ENCODE data around the gene CNRIP1.

GRCh38 chr2:68303033-68303901, 16.5 kb downstream of the CNRIP1 start:
- TF ChIP-seq, protein P1, sequence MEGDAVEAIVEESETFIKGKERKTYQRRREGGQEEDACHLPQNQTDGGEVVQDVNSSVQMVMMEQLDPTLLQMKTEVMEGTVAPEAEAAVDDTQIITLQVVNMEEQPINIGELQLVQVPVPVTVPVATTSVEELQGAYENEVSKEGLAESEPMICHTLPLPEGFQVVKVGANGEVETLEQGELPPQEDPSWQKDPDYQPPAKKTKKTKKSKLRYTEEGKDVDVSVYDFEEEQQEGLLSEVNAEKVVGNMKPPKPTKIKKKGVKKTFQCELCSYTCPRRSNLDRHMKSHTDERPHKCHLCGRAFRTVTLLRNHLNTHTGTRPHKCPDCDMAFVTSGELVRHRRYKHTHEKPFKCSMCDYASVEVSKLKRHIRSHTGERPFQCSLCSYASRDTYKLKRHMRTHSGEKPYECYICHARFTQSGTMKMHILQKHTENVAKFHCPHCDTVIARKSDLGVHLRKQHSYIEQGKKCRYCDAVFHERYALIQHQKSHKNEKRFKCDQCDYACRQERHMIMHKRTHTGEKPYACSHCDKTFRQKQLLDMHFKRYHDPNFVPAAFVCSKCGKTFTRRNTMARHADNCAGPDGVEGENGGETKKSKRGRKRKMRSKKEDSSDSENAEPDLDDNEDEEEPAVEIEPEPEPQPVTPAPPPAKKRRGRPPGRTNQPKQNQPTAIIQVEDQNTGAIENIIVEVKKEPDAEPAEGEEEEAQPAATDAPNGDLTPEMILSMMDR (IDR thresholded peaks at IDR 0.05 in 2 of 3, conservative IDR thresholded peaks at IDR 0.05 in 1 of 3; ENCODE audit: borderline replicate concordance in 1 of 3, insufficient read depth in 1 of 3, low read depth in 2 of 3, low read length in 2 of 3), result no peak
- TF ChIP-seq SRF (IDR thresholded peaks at IDR 0.05; ENCODE audit: low read depth), result no peak
